Activated naive CD4-positive, alpha-beta T cell (primary cell): ENCODE results near the gene ELF1.

ENCODE experiments used
- DNase-seq, 4 experiments: peaks; one replicate each; lab custom pipeline; 2025; lab: John Stamatoyannopoulos, UW

The ELF1 gene

GRCh38 chr13:41006978-41007743 is 12.0 kb downstream of the ELF1 start:
- DNase-seq: no peak

GRCh38 chr13:41006306-41006705 is 12.8 kb downstream of the ELF1 start:
- DNase-seq: no peak

GRCh38 chr13:41005704-41006103 is 13.4 kb downstream of the ELF1 start:
- DNase-seq: no peak

- no peak for DNase-seq
These were observed 14.0 kb downstream of the ELF1 start for GRCh38 chr13:41004875-41005693.

- no peak for DNase-seq
These were observed 16.5 kb downstream of the ELF1 start for GRCh38 chr13:41002606-41003005.

- DNase-seq: no peak
These were observed 17.4 kb downstream of the ELF1 start for GRCh38 chr13:41001695-41002094.

GRCh38 chr13:40999416-40999815 is 19.7 kb downstream of the ELF1 start:
- no peak for DNase-seq

- no peak for DNase-seq
These were observed 22.6 kb downstream of the ELF1 start for GRCh38 chr13:40996426-40997092.

GRCh38 chr13:40995997-40996396 is 23.1 kb downstream of the ELF1 start:
- DNase-seq: no peak

- DNase-seq: no peak
These were observed 24.4 kb downstream of the ELF1 start for GRCh38 chr13:40994581-40995230.

- no peak for DNase-seq
These were observed 25.1 kb downstream of the ELF1 start for GRCh38 chr13:40993987-40994386.

GRCh38 chr13:40992678-40993518 is 26.2 kb downstream of the ELF1 start:
- DNase-seq: no peak

GRCh38 chr13:40987606-40988280 is 31.4 kb downstream of the ELF1 start:
- DNase-seq: no peak

GRCh38 chr13:40986101-40986856 is 32.8 kb downstream of the ELF1 start:
- no peak for DNase-seq

- no peak for DNase-seq
These were observed 33.6 kb downstream of the ELF1 start for GRCh38 chr13:40985381-40986100.

GRCh38 chr13:40984668-40985366 is 34.3 kb downstream of the ELF1 start:
- no peak for DNase-seq

- no peak for DNase-seq
These were observed 35.1 kb downstream of the ELF1 start for GRCh38 chr13:40983725-40984667.

- DNase-seq: no peak
These were observed 35.9 kb downstream of the ELF1 start for GRCh38 chr13:40983259-40983658.
